Mesenchymal stem cell (in vitro differentiated cells and primary cell): ENCODE data around the gene FBXL15.

ENCODE experiments used
- DNase-seq: peaks from one replicate; pipeline ENCODE4 v3.0.0-alpha.2; 2013
- H2AFZ ChIP-seq: one replicate; pipeline ENCODE4 v1.6.1; 2013; ENCODE audit warnings: low read depth, mild to moderate bottlenecking, control low read depth, inconsistent platforms, low read length, moderate library complexity
- H2AK5ac ChIP-seq: 2 replicates; pipeline ENCODE4 v1.6.1; 2013; ENCODE audit warnings: low read length, moderate library complexity, mild to moderate bottlenecking, inconsistent platforms; ENCODE audit not compliant: severe bottlenecking
- H2BK120ac ChIP-seq: one replicate; pipeline ENCODE4 v1.6.1; 2013; ENCODE audit warnings: low read depth, mild to moderate bottlenecking, inconsistent platforms, low read length, moderate library complexity
- H2BK12ac ChIP-seq, 2 experiments: one replicate each; pipeline ENCODE4 v1.6.1; 2013; ENCODE audit warnings: inconsistent platforms in 2 of 2, low read length in 2 of 2, mild to moderate bottlenecking in 2 of 2, moderate library complexity in 2 of 2, control low read depth in 1 of 2
- H2BK15ac ChIP-seq: one replicate; pipeline ENCODE4 v1.6.1; 2013; ENCODE audit warnings: mild to moderate bottlenecking, low read depth, inconsistent platforms; ENCODE audit not compliant: poor library complexity, severe bottlenecking
- H2BK5ac ChIP-seq: 2 replicates; pipeline ENCODE4 v1.6.1; 2013; ENCODE audit warnings: low read depth, mild to moderate bottlenecking, low read length, control low read depth, inconsistent platforms; ENCODE audit not compliant: poor library complexity, severe bottlenecking
- H3K14ac ChIP-seq, 2 experiments: one replicate each; pipeline ENCODE4 v1.6.1; 2013; ENCODE audit warnings: inconsistent platforms in 2 of 2, low read length in 2 of 2, control low read depth in 1 of 2, mild to moderate bottlenecking in 1 of 2, moderate library complexity in 1 of 2
- H3K18ac ChIP-seq, 2 experiments: one replicate each; pipeline ENCODE4 v1.6.1; 2013; ENCODE audit warnings: inconsistent platforms in 2 of 2, low read length in 2 of 2, control low read depth in 1 of 2, low read depth in 1 of 2, mild to moderate bottlenecking in 1 of 2
- H3K23ac ChIP-seq, 2 experiments: one replicate each; pipeline ENCODE4 v1.6.1; 2013; ENCODE audit warnings: inconsistent platforms in 2 of 2, low read length in 2 of 2, mild to moderate bottlenecking in 2 of 2, moderate library complexity in 2 of 2, control low read depth in 1 of 2
- H3K27ac ChIP-seq: 2 replicates; pipeline ENCODE4 v1.5.1; 2013; ENCODE audit warnings: mild to moderate bottlenecking, moderate library complexity, low read length, control low read depth, inconsistent platforms; ENCODE audit not compliant: poor library complexity, severe bottlenecking
- H3K27me3 ChIP-seq, 2 experiments: 2 replicates each; pipeline versions ENCODE4 v1.6.1 to v1.7.0; 2013; ENCODE audit warnings: low read length in 2 of 2, mild to moderate bottlenecking in 2 of 2, moderate library complexity in 2 of 2, control low read depth in 1 of 2, inconsistent platforms in 1 of 2; ENCODE audit not compliant: control insufficient read depth in 1 of 2, insufficient read depth in 1 of 2
- H3K36me3 ChIP-seq, 2 experiments: 2 replicates each; pipeline versions ENCODE4 v1.6.1 to v1.7.0; 2013; ENCODE audit warnings: low read length in 2 of 2, control low read depth in 1 of 2, inconsistent platforms in 1 of 2, low read depth in 1 of 2, mild to moderate bottlenecking in 1 of 2; ENCODE audit not compliant: insufficient read depth in 2 of 2, control insufficient read depth in 1 of 2
- H3K4ac ChIP-seq, 2 experiments: one replicate each; pipeline ENCODE4 v1.6.1; 2013; ENCODE audit warnings: inconsistent platforms in 2 of 2, low read length in 2 of 2, mild to moderate bottlenecking in 2 of 2, moderate library complexity in 2 of 2, control low read depth in 1 of 2, low read depth in 1 of 2
- H3K4me1 ChIP-seq: 2 replicates; pipeline ENCODE4 v1.6.1; 2013; ENCODE audit warnings: low read depth, low read length, control low read depth; ENCODE audit not compliant: control insufficient read depth, insufficient read depth
- H3K4me2 ChIP-seq: 2 replicates; pipeline ENCODE4 v1.6.1; 2013; ENCODE audit warnings: low read length, mild to moderate bottlenecking, inconsistent platforms; ENCODE audit not compliant: poor library complexity, severe bottlenecking
- H3K4me3 ChIP-seq, 2 experiments: 2 replicates each; pipeline versions ENCODE4 v1.5.1 to v1.7.0; 2013; ENCODE audit warnings: low read length in 2 of 2, mild to moderate bottlenecking in 2 of 2, control low read depth in 1 of 2, low read depth in 1 of 2; ENCODE audit not compliant: insufficient read depth in 1 of 2
- H3K79me1 ChIP-seq: replicated peaks from 2 replicates; pipeline ENCODE4 v1.6.1; 2013; ENCODE audit warnings: mild to moderate bottlenecking, control low read depth, low read length, inconsistent platforms; ENCODE audit not compliant: poor library complexity, severe bottlenecking
- H3K9ac ChIP-seq: 2 replicates; pipeline ENCODE4 v1.7.0; 2013; ENCODE audit warnings: mild to moderate bottlenecking, low read length, moderate library complexity
- H3K9me3 ChIP-seq: 2 replicates; pipeline ENCODE4 v1.7.0; 2013; ENCODE audit warnings: mild to moderate bottlenecking, low read length; ENCODE audit not compliant: control insufficient read depth
- H4K8ac ChIP-seq: one replicate; pipeline ENCODE4 v1.6.1; 2013; ENCODE audit warnings: inconsistent platforms, mild to moderate bottlenecking, low read length, moderate library complexity
- H4K91ac ChIP-seq: one replicate; pipeline ENCODE4 v1.6.1; 2013; ENCODE audit warnings: mild to moderate bottlenecking, low read length, inconsistent platforms
- WGBS: methylation state at CpG from one replicate; pipeline ENCODE4 v1.1.7; 2013; ENCODE audit warnings: mixed read lengths; 5-methylcytosine and 5-hydroxymethylcytosine counted together

The FBXL15 gene

DNA sequence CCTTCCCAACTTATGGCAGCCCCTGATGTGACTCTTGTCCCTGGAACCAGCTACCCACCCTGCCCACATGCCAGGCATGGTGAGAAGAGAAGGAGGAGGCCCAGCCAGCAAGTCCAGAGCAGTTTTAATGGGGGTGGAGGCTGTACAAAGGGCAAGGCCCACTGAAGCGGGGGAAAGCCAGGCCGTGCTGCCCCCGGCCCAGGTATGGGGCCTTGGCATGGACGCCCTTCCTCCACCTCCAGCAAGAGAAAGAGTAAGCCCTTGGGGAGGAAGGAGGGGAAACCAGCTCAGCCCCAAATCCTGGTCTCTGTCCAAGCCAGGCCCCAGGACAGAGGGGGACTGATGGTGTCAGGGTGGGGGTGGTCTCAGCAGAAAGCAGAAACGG lies 18.1 kb upstream of the FBXL15 start:
- H2BK5ac ChIP-seq = no peak overlapping the region
- H3K18ac ChIP-seq = no peak overlapping the region
- peak overlapping the region; percentile 50 for H2AK5ac ChIP-seq
- H2BK12ac ChIP-seq = no peak overlapping the region
- no peak overlapping the region for H3K14ac ChIP-seq
- no peak overlapping the region for H4K91ac ChIP-seq
- H3K27ac ChIP-seq = no peak overlapping the region
- no peak overlapping the region for H3K4me2 ChIP-seq
- peaks cover 45% of the 10 kb centered on the region for H3K4me1 ChIP-seq
- no peak for DNase-seq
- H3K9ac ChIP-seq = no peak overlapping the region
- no peak overlapping the region for H3K4ac ChIP-seq
- H3K27me3 ChIP-seq = peaks cover 18 to 20% of the 10 kb centered on the region in 2 experiments
- no peak overlapping the region for H2BK120ac ChIP-seq
- H2AFZ ChIP-seq = no peak overlapping the region
- H4K8ac ChIP-seq = no peak overlapping the region
- H3K23ac ChIP-seq = no peak overlapping the region
- 100% methylated on average over 4 of the region's 5 CpGs for WGBS
- no peak overlapping the region for H2BK15ac ChIP-seq
- peaks cover 29 to 60% of the 10 kb centered on the region in 2 experiments for H3K36me3 ChIP-seq
- H3K79me1 ChIP-seq = peaks cover 9% of the 10 kb centered on the region
- no peaks in the 10 kb centered on the region for H3K9me3 ChIP-seq
- no peak overlapping the region for H3K4me3 ChIP-seq

DNA sequence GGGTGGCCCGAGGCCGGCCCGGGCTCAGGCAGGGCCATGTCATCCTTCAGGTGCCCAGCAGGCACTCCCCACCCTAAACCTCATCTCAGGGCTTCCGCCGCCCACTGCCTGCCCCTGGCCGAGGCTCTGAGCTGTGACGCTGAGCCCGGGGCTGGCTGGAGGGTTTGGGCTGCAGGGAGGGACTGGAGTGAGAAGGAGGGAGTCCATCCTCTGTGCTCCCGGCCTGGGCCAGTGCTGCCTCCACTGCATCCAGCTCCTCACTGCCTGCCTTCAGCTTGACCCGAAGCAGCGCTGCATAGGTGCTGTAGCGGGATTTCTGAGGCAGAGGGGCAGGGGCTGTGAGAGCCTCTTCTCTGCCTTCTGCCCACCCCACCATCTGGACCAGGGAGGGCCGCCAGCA lies 17.5 kb upstream of the FBXL15 start:
- Histone ChIP-seq H3K14ac (no peak overlapping the region), H3K23ac (no peak overlapping the region), H2AK5ac (no peak overlapping the region), H3K4me1 (peaks cover 44% of the 10 kb centered on the region), H3K79me1 (peaks cover 6% of the 10 kb centered on the region), H3K36me3 (peaks cover 23 to 54% of the 10 kb centered on the region in 2 experiments), H3K27ac (no peak overlapping the region), H3K4me3 (no peak overlapping the region), H2BK12ac (no peak overlapping the region), H2AFZ (no peak overlapping the region), H3K27me3 (peaks cover 24 to 26% of the 10 kb centered on the region in 2 experiments), H2BK120ac (no peak overlapping the region), H2BK15ac (no peak overlapping the region), H2BK5ac (no peak overlapping the region), H3K18ac (no peak overlapping the region), H4K8ac (no peak overlapping the region), H4K91ac (no peak overlapping the region), H3K9ac (no peak overlapping the region), H3K4me2 (no peak overlapping the region), H3K4ac (no peak overlapping the region), H3K9me3 (no peaks in the 10 kb centered on the region)
- DNase-seq = no peak
- WGBS = 86% methylated on average over 9 of the region's 13 CpGs

DNA sequence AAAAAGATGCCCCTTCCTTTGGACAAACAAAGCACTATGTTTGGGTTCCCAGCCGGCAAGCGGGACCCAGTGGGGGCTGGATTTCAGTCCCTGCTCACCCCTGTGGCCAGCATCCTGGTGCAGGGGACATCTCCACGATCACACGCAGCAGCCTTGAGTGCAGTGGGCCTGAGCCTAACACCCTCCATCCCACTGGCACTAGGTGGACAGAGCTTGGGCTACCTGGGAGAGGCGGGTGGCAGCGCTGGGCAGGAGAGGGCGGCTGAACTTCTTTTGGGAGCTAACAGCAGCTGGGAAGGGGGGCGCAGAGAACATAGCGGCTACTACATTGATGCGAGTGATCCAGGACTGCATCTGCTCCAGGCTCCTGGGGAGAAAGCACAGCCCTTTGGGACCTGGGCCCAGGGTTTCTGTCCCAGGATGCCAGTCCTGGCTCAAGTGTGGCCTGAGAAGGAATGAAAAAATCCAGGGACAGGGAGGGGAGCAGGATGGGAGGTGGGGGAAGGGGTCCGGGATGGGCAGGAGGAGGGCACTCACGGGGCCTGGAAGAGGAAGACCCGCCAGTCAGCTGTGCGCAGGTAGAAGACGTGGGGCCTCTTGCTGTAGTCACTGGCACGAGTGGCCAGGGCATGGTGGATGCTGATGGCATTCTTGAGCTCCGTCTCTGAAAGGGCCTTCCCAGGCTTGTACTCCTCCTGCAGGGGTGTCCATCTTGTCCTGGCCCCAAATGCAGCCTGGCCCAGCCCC lies 16.1 kb upstream of the FBXL15 start:
- Histone ChIP-seq H3K9ac (no peak overlapping the region), H3K18ac (no peak overlapping the region), H3K4me1 (peaks cover 47% of the 10 kb centered on the region), H3K23ac (no peak overlapping the region), H3K36me3 (peaks cover 20 to 47% of the 10 kb centered on the region in 2 experiments), H2BK5ac (no peak overlapping the region), H3K14ac (no peak overlapping the region), H4K8ac (no peak overlapping the region), H3K4ac (no peak overlapping the region), H2BK120ac (no peak overlapping the region), H3K27me3 (peaks cover 35% of the 10 kb centered on the region in 2 experiments), H2BK12ac (no peak overlapping the region), H2AFZ (no peak overlapping the region), H3K4me3 (no peak overlapping the region), H4K91ac (no peak overlapping the region), H3K9me3 (no peaks in the 10 kb centered on the region), H2AK5ac (no peak overlapping the region), H3K4me2 (no peak overlapping the region), H3K27ac (no peak overlapping the region), H3K79me1 (peaks cover 6% of the 10 kb centered on the region), H2BK15ac (no peak overlapping the region)
- WGBS = 95% methylated on average over 17 of the region's 17 CpGs
- no peak for DNase-seq

GRCh38 chr10:102405108-102405571 lies 15.5 kb upstream of the FBXL15 start:
- Histone ChIP-seq H3K79me1 (peaks cover 2% of the 10 kb centered on the region), H2BK15ac (no peak overlapping the region), H3K23ac (no peak overlapping the region), H3K4ac (no peak overlapping the region), H3K9ac (no peak overlapping the region), H2BK120ac (no peak overlapping the region), H2AFZ (no peak overlapping the region), H3K4me3 (no peak overlapping the region), H3K27me3 (peaks cover 41% of the 10 kb centered on the region in 2 experiments), H4K8ac (no peak overlapping the region), H2AK5ac (no peak overlapping the region), H3K4me1 (peaks cover 43% of the 10 kb centered on the region), H4K91ac (no peak overlapping the region), H3K4me2 (no peak overlapping the region), H3K18ac (no peak overlapping the region), H2BK5ac (no peak overlapping the region), H3K36me3 (peaks cover 20 to 41% of the 10 kb centered on the region in 2 experiments), H3K9me3 (no peaks in the 10 kb centered on the region), H3K14ac (no peak overlapping the region), H3K27ac (no peak overlapping the region), H2BK12ac (no peak overlapping the region)
- DNase-seq = no peak
- WGBS = 96% methylated on average over 19 of the region's 19 CpGs
